Measurements from ENCODE around the gene PRRT1.
A peak's percentile ranks its signal among the peaks of the same experiment; 100 is the strongest.

The PRRT1 gene

DNA sequence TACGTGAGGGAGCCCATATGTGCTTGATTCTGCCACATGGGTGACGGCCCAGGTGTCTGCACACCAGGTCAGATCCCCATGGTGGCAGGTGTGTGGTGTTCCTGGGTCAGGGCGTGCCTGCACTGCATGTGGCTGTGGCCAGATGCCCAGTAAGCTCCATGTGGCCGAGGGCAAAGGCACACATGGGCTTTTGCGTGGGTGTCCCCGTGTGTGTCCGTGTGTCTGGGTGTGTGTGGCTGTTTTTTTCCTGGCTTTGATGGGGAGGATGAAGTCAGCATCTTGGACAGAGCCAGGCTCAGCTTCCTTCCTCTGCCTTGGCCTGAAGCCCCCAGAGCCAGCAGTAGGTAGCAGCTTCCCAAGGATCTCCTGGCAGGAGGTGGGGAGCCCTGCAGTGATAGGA is 41.1 kb downstream of the PRRT1 start:
- TF ChIP-seq TAF1 (IDR thresholded peaks at IDR 0.05; ENCODE audit: borderline replicate concordance, insufficient read depth, low read length): no peak
- 0 out of 4 replicates have a peak, but pooled peaks of 1 of the 2 experiments have one; percentile 6 for TF ChIP-seq REST (IDR thresholded peaks at IDR 0.05; ENCODE audit: insufficient read depth in 1 of 2, low read depth in 2 of 2, low read length in 2 of 2)

- no peak for TF ChIP-seq POLR2AphosphoS5 (IDR thresholded peaks at IDR 0.05; ENCODE audit: low read depth, low read length)
- TF ChIP-seq TAF1 (IDR thresholded peaks at IDR 0.05; ENCODE audit: borderline replicate concordance, insufficient read depth, low read length): no peak
- no peak for TF ChIP-seq SIN3A (IDR thresholded peaks at IDR 0.05; ENCODE audit: borderline replicate concordance, insufficient read depth, low read length)
- TF ChIP-seq FOXP2 (optimal IDR thresholded peaks at IDR 0.05; ENCODE audit: borderline replicate concordance, extremely low read depth, extremely low read length, insufficient read depth): no peak
Observed at GRCh38 chr6:32109765-32110160, 42.0 kb downstream of the PRRT1 start.

- no peak for TF ChIP-seq REST (IDR thresholded peaks at IDR 0.05; ENCODE audit: insufficient read depth in 1 of 2, low read depth in 2 of 2, low read length in 2 of 2)
Observed at GRCh38 chr6:32109114-32109764, 42.5 kb downstream of the PRRT1 start, which contains the start of gene TNXB. Gene TNXB (minus strand): TSS chr6:32109338. CDS start chr6:32098198, 11,140 bp downstream.

- TF ChIP-seq REST (IDR thresholded peaks at IDR 0.05; ENCODE audit: insufficient read depth in 1 of 2, low read depth in 2 of 2, low read length in 2 of 2) (no peak), SIN3A (IDR thresholded peaks at IDR 0.05; ENCODE audit: borderline replicate concordance, insufficient read depth, low read length) (no peak), FOXP2 (optimal IDR thresholded peaks at IDR 0.05; ENCODE audit: borderline replicate concordance, extremely low read depth, extremely low read length, insufficient read depth) (no peak), TAF1 (IDR thresholded peaks at IDR 0.05; ENCODE audit: borderline replicate concordance, insufficient read depth, low read length) (no peak), POLR2AphosphoS5 (IDR thresholded peaks at IDR 0.05; ENCODE audit: low read depth, low read length) (no peak)
Observed at GRCh38 chr6:32108727-32109113, 43.0 kb downstream of the PRRT1 start.

- TF ChIP-seq FOXP2 (optimal IDR thresholded peaks at IDR 0.05; ENCODE audit: borderline replicate concordance, extremely low read depth, extremely low read length, insufficient read depth): no peak
- TF ChIP-seq REST (IDR thresholded peaks at IDR 0.05; ENCODE audit: insufficient read depth in 1 of 2, low read depth in 2 of 2, low read length in 2 of 2): no peak
- TF ChIP-seq SIN3A (IDR thresholded peaks at IDR 0.05; ENCODE audit: borderline replicate concordance, insufficient read depth, low read length): no peak
- no peak for TF ChIP-seq TAF1 (IDR thresholded peaks at IDR 0.05; ENCODE audit: borderline replicate concordance, insufficient read depth, low read length)
- TF ChIP-seq POLR2AphosphoS5 (IDR thresholded peaks at IDR 0.05; ENCODE audit: low read depth, low read length): no peak
Observed at GRCh38 chr6:32108094-32108627, 43.6 kb downstream of the PRRT1 start.
